GM21786 (cell line): ENCODE data around the gene MT1X.
"Not testable (repeated sequence)": the region's sequence is repeated elsewhere in the genome, so short reads cannot be mapped to it uniquely, and the experiment has no call there.

ENCODE experiments used
- ATAC-seq: cut with Tn5 transposase; IDR thresholded peaks from one replicate; pipeline ENCODE4 v1.9.1; 2021; ENCODE audit not compliant: unreplicated experiment

Gene MT1X

GRCh38 chr16:56652600-56652999 is 29.7 kb upstream of the MT1X start:
- ATAC-seq = no peak

- no peak for ATAC-seq
Measured at GRCh38 chr16:56653218-56653617, 29.1 kb upstream of the MT1X start.

GRCh38 chr16:56657555-56658326 is 24.5 kb upstream of the MT1X start, which contains the start of gene MT1F:
Gene MT1F, plus strand, starts transcription at chr16:56657959. Its CDS starts 100 bp downstream, at chr16:56658059.
- no peak for ATAC-seq

- ATAC-seq = no peak
Measured at GRCh38 chr16:56658327-56658875, 23.9 kb upstream of the MT1X start.

DNA sequence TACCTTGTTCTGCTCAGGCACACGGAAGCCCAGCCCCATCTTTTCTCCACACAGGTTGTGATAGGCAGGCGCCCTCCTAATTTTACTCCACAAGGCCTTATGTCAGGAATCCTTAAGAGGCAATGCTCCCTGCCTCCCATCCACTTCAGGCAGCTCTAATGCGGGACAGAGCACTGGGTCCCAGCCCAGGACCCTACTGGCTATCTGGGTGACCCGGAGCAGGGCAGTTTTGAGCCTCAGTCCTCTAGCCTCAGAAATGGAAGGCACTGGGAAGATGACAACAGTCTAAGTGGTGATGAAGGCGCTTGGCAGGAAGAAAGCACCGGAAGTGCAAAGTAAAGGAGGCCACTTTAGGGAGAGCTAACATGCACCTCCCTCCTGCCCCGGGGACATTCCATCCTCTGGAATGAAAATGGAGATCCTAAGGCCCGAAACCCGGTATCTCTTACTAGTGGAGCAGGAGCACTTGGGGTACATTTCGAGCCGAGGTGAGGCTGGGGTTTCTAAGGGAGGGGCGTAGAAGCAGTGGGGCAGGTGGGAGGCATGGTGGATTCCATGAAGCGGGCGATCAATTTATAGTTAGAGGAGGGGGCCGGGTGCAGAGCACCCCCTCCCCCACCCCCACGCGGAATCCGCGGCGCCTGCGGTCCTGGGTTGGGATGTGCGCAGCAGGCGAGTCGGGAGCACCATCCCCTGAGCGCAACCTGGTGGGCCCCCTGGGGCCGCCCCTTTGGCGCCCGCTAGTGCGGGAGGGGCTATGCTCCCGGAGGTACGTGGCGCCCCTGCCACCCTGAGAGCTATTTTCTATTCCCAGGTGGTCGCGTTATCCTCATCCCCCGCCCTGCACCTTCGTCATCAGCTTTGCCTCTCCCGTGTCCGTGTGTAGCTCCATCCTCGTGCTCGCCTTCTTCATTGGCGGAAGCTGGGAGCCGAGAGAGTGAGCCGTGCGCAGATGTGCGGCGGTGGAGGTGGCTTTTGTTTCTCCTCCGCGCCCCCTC is 19.6 kb upstream of the MT1X start:
- no peak for ATAC-seq

- ATAC-seq = no peak
Measured at GRCh38 chr16:56664506-56664905, 17.8 kb upstream of the MT1X start.

GRCh38 chr16:56665286-56666261 is 16.7 kb upstream of the MT1X start:
- not testable (repeated sequence) for ATAC-seq

- no peak for ATAC-seq
Measured at GRCh38 chr16:56667581-56668571, 14.4 kb upstream of the MT1X start, which contains the start of gene MT1G. Gene MT1G, minus strand, starts transcription at chr16:56668065. Its CDS starts 72 bp downstream, at chr16:56667993.

GRCh38 chr16:56669005-56669839 is 13.0 kb upstream of the MT1X start, which contains the start of gene MT1H:
Gene MT1H, plus strand, starts transcription at chr16:56669814. Its CDS starts 71 bp downstream, at chr16:56669885.
- no peak for ATAC-seq

DNA sequence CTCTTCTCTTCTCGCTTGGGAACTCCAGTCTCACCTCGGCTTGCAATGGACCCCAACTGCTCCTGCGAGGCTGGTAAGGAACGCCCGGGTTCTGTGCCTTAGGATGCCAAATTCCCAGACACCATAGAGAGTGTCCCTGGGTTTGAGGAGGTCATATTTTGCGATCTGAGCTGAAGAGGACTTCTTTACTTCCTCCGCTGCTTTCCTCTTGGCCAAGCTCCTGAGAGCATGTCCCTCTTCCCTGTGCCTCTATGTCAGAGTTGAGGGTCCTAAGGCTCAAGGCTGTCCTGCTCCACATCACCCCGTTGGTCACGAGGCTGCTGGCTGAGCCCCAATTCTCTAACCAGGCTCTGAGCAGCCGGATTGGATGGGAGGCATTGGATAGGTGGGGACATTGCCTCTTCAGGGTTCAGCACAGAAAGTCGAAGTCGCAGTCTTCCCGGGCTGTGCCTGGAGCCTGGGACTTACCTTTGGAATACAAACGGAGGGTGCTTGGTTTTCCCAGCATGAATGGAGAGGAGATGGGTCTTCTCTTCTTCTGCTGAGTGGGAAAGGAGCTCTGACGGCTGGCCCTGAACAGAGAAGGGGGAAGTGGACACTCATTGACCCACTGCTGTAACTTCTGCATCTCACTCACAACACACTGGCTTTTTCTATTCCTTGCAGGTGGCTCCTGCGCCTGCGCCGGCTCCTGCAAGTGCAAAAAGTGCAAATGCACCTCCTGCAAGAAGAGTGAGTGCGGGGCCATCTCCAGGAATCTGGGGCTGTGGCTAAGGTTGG is 12.2 kb upstream of the MT1X start:
- ATAC-seq = no peak

- no peak for ATAC-seq
Measured at GRCh38 chr16:56670620-56670934, 11.7 kb upstream of the MT1X start.

- ATAC-seq = not testable (repeated sequence)
Measured at GRCh38 chr16:56671691-56672090, 10.6 kb upstream of the MT1X start.

DNA sequence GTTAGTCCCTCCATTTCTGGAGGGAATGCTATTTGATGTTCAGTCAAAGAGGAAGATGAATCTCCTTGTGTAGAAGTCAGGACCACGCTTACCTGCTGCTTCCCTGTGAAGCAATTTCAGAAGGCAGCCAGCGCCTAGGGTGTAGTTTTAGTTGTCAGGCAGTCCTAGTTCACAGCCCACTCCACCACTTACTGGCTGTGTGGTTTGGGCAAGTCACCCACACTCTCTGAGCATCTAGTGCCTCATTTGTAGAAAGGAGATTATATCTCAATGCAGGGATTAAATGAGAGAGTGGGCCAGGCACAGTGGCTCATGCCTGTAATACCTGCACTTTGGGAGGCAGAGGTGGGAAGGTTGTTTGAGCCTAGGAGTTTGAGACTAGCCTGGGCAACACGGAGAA is 10.1 kb upstream of the MT1X start:
- ATAC-seq = not testable (repeated sequence)

GRCh38 chr16:56672761-56673536 is 9.3 kb upstream of the MT1X start:
- ATAC-seq = no peak

DNA sequence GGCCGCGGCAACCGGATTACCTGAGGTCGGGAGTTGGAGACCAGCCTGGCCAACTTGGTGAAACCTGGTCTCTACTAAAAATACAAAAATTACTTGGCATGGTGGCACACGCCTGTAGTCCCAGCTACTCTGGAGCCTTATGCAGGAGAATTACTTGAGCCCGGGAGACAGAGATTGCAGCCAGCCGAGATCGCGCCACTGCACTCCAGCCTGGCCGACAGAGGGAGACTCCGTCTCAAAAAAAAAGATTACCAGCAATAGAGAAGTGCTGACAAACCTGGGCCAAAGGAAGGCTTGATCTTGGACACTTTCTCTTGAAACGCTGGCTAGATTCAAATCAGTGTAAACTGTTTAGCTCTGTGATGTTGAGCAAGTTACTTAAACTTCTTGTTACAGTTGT is 8.3 kb upstream of the MT1X start:
- ATAC-seq = no peak

DNA sequence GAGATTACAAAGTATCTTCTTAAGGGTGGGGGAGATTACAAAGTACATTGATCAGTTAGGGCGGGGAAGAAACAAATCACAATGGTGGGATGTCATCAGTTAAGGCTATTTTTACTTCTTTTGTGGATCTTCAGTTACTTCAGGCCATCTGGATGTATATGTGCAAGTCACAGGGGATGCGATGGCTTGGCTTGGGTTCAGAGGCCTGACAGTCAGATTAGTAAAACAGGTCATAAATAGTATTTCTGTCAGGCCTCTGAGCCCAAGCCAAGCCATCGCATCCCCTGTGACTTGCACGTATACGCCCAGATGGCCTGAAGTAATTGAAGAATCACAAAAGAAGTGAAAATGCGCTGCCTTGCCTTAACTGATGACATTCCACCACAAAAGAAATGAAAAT is 7.7 kb upstream of the MT1X start:
- ATAC-seq = not testable (repeated sequence)
